Measurements from ENCODE around the gene MAPK8IP2. TPM values are rescaled to one million over a fixed set of nuclear protein-coding genes. Genes with fewer than 3 reads are reported as not detected.

MAPK8IP2 gene
- total RNA-seq, 1 donor from 2014 or later: 2.8 TPM

- Mint-ChIP-seq H3K4me1 (ENCODE audit: unreplicated experiment) (peaks cover 11% of the 10 kb centered on the region), H3K9me3 (ENCODE audit: unreplicated experiment) (no peaks in the 10 kb centered on the region), H3K27me3 (ENCODE audit: unreplicated experiment) (peaks cover 8% of the 10 kb centered on the region), H3K36me3 (ENCODE audit: unreplicated experiment) (no peaks in the 10 kb centered on the region), H3K27ac (ENCODE audit: unreplicated experiment) (no peak overlapping the region), H3K4me3 (ENCODE audit: unreplicated experiment) (peak overlapping the region; percentile 65)
- no peak for DNase-seq (ENCODE audit: extremely low spot score, unreplicated experiment)
- TF ChIP-seq CTCF (IDR thresholded peaks at IDR 0.05): no peak
Measured at GRCh38 chr22:50599816-50600455, 657 bp upstream of the MAPK8IP2 start.

DNA sequence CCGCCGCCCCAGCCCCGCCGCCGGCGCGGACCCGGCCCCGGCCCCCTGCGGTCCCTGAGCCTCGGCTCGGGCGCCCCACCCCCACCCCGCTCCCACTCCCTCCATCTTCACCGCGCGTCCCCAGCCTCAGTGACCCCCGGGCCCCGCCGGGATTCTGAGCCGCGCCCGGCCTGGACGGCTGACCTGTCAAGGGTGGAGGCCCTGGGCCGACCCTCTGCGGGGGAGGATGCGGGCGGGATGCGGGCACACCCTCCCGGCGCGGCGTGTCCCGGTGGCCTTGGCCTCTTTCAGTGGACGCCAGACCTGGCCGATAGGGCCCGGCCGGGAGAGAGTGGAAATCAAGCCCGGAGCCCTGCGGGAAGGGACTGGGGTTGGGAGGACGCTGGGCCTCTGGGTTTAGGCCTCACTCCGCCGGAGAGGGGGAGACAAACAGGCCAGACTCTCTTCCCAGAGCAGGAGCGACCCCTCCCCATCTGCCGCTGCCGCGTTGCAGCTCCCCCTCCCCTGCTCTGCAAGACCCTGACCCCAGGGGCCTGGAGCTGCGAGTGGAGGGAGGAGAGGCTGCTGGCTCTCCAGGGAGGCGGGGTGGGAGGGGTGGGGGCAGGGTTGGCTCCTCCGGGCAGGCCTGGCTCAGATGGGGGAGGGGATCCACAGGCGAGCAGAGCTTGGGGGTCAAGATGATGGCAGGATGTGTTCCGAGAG lies 525 bp downstream of the MAPK8IP2 start:
- no peaks in the 10 kb centered on the region for H3K9me3 Mint-ChIP-seq (ENCODE audit: unreplicated experiment)
- TF ChIP-seq CTCF (IDR thresholded peaks at IDR 0.05): no peak
- H3K36me3 Mint-ChIP-seq (ENCODE audit: unreplicated experiment): no peaks in the 10 kb centered on the region
- DNase-seq (ENCODE audit: extremely low spot score, unreplicated experiment): no peak
- H3K4me3 Mint-ChIP-seq (ENCODE audit: unreplicated experiment): peak overlapping the region; percentile 69
- H3K27ac Mint-ChIP-seq (ENCODE audit: unreplicated experiment): no peak overlapping the region
- H3K27me3 Mint-ChIP-seq (ENCODE audit: unreplicated experiment): peaks cover 8% of the 10 kb centered on the region
- H3K4me1 Mint-ChIP-seq (ENCODE audit: unreplicated experiment): peaks cover 11% of the 10 kb centered on the region

DNA sequence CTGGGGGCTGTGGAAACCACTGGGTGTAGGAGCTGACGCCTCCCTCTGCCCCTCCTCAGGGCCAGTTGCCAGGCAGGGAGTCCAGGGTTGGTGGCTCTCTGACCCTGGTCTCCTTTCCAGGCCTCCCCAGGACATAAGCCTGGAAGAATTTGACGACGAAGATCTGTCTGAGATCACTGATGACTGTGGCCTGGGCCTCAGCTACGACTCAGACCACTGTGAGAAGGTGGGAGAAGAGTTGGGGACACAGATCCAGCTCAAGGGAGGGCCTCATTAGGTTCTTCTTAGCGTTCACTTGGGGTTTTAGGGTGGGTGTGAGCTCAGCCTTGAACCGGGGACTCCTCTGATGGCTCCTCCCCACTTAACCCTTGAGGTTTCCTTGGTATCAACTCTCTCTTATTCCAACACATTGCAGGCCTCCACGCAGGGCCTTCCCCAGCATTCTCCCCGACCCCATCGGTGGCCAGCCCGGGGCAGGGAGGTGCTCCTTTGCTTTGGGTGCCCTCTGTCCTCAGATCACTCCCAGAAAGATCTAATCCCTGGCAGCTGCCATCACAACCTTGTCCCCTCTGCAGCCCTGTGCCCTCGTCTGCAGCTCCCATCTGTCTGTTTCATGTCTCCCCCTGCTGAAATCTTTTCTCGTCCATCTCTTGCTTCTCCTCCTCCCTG lies 1.2 kb downstream of the MAPK8IP2 start:
- no peak for DNase-seq (ENCODE audit: extremely low spot score, unreplicated experiment)
- Mint-ChIP-seq H3K4me1 (ENCODE audit: unreplicated experiment) (peaks cover 11% of the 10 kb centered on the region), H3K4me3 (ENCODE audit: unreplicated experiment) (peak overlapping the region; percentile 69), H3K27me3 (ENCODE audit: unreplicated experiment) (peaks cover 8% of the 10 kb centered on the region), H3K36me3 (ENCODE audit: unreplicated experiment) (no peaks in the 10 kb centered on the region), H3K27ac (ENCODE audit: unreplicated experiment) (no peak overlapping the region), H3K9me3 (ENCODE audit: unreplicated experiment) (no peaks in the 10 kb centered on the region)
- no peak for TF ChIP-seq CTCF (IDR thresholded peaks at IDR 0.05)

DNA sequence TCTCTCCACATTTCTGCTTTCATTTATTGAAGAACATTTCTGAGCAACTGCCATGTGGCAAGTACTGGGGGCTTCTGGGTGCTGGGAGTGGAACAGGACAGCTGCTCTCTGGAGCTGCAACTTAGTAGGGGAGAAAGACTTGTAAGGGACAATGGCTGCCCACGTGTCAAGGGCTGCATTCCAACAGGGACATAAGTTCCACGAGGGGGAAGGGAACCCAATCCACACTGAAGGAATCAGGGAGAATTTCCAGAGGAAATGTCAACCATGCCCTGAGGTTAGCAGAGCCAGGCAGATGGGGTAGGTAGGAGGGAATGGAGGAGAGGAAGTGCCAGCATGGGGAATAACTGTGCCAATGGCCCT lies 1.7 kb downstream of the MAPK8IP2 start:
- peaks cover 8% of the 10 kb centered on the region for H3K27me3 Mint-ChIP-seq (ENCODE audit: unreplicated experiment)
- H3K9me3 Mint-ChIP-seq (ENCODE audit: unreplicated experiment): no peaks in the 10 kb centered on the region
- peaks cover 11% of the 10 kb centered on the region for H3K4me1 Mint-ChIP-seq (ENCODE audit: unreplicated experiment)
- peak overlapping the region; percentile 69 for H3K4me3 Mint-ChIP-seq (ENCODE audit: unreplicated experiment)
- H3K27ac Mint-ChIP-seq (ENCODE audit: unreplicated experiment): no peak overlapping the region
- no peaks in the 10 kb centered on the region for H3K36me3 Mint-ChIP-seq (ENCODE audit: unreplicated experiment)
- DNase-seq (ENCODE audit: extremely low spot score, unreplicated experiment): no peak
- no peak for TF ChIP-seq CTCF (IDR thresholded peaks at IDR 0.05)

Measured in osteocyte (in vitro differentiated cells).